Measurements from ENCODE around the gene PDLIM7. TPM values are rescaled to one million over a fixed set of nuclear protein-coding genes. Genes with fewer than 3 reads are reported as not detected.

PDLIM7 gene
- total RNA-seq, 1 donor from 2014 or later = 54.4 TPM

DNA sequence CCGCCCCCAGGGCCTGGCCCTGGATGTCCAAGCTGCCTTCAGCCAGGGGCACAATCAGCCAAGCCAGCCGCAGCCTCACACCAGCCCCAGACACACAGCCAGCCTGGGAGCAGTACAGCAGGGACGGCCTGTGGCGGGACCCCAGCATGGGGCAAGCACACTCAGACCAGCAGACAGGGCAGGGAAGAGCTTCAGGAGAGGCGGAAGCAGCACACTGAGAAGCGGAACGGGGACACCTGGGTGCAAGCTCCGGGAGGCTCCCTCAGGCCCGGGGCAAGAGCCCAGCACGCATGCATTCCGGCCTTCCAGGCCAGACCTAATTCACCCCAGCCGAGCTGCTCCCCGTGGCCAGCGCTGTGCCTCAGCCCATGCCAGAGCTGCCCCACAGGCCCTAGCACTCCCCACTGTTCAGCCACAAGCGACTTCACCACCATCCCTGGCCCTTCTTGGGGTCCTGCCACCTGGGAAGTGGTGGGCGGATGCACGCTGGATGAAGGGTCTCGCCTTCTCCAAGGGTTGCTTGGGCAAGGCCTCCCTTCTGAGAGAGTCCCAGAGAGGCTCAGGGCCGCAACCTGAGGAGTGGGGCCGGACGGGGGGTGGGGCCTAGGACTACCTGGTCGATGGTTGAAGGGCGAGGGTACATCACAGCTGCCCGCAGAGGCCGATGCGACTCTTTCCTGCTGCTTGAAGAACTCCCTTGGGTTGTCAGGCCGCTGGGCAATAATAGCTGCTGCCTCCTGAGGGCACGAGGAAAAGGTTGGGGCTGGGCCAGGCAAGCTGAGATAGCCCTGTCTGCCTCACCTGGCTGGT, 37.4 kb downstream of the PDLIM7 start:
- no peak for DNase-seq
- peaks cover 4% of the 10 kb centered on the region for H3K9me3 ChIP-seq (replicated peaks)
- peaks cover 29% of the 10 kb centered on the region for H3K36me3 ChIP-seq
- intact Hi-C loops (cut with micrococcal nuclease) = loop anchor here (10.0 kb wide), 1 partner anchor 145 kb away; the partner anchor contains the start of gene MXD3
- no peak overlapping the region for H3K27ac ChIP-seq (replicated peaks)
- no peak overlapping the region for H3K4me3 ChIP-seq
- H3K4me1 ChIP-seq = peaks cover 52% of the 10 kb centered on the region
- peaks cover 27% of the 10 kb centered on the region for H3K27me3 ChIP-seq (ENCODE audit: low read depth)
- TF ChIP-seq, protein P1, sequence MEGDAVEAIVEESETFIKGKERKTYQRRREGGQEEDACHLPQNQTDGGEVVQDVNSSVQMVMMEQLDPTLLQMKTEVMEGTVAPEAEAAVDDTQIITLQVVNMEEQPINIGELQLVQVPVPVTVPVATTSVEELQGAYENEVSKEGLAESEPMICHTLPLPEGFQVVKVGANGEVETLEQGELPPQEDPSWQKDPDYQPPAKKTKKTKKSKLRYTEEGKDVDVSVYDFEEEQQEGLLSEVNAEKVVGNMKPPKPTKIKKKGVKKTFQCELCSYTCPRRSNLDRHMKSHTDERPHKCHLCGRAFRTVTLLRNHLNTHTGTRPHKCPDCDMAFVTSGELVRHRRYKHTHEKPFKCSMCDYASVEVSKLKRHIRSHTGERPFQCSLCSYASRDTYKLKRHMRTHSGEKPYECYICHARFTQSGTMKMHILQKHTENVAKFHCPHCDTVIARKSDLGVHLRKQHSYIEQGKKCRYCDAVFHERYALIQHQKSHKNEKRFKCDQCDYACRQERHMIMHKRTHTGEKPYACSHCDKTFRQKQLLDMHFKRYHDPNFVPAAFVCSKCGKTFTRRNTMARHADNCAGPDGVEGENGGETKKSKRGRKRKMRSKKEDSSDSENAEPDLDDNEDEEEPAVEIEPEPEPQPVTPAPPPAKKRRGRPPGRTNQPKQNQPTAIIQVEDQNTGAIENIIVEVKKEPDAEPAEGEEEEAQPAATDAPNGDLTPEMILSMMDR (IDR thresholded peaks at IDR 0.05; ENCODE audit: borderline replicate concordance) = no peak

DNA sequence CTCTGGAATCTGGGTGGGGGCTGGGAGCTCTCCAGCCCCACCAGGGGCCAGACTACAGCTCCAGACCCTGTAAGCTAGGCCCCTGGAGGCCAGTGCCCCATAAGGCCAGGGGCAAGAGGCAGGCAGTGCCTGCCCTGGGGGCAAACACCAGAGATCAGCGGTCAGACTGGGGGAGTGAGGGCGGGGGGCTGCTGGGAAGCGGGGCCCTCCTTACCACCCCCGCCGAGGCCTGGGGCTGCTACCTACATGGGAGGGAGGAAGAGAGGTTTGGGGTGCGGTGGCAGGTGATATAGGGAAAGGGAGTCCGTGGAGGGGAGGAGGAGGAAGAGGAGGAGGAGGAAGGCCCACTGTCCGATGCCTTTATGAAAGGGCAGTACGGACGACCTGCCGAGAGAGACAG, 38.0 kb downstream of the PDLIM7 start:
- TF ChIP-seq, protein P1 (IDR thresholded peaks at IDR 0.05; ENCODE audit: borderline replicate concordance) = no peak
- H3K27ac ChIP-seq (replicated peaks) = no peak overlapping the region

DNA sequence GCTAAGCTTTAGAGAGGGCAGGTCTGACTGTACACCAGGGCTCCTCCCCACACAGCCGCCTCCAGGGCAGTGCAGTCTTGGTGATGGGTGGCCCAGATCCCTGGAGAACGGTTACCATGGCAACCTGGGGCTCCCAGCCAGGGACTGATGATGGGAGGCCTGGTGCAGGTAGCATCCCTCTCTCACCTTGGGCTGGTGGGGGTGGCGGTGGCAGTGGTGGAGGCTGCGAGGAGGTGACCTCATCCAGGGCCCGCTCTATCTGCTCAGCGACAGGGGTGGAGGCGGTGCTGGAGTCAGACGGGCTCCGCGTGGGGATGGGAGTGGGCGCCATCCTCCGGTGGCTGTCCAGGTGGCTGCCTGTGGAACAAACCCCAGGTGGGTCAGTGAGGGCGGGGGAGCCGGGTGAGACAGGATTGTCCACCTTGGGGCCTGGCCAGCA, 38.5 kb downstream of the PDLIM7 start:
- no peak overlapping the region for H3K4me3 ChIP-seq
- DNase-seq = no peak
- intact Hi-C loops (cut with micrococcal nuclease) = loop anchor here (10.0 kb wide), 1 partner anchor 144 kb away; the partner anchor contains the start of gene MXD3
- no peak overlapping the region for H3K27ac ChIP-seq (replicated peaks)
- no peaks in the 10 kb centered on the region for H3K9me3 ChIP-seq (replicated peaks)
- peaks cover 26% of the 10 kb centered on the region for H3K36me3 ChIP-seq
- H3K4me1 ChIP-seq = peaks cover 60% of the 10 kb centered on the region
- H3K27me3 ChIP-seq (ENCODE audit: low read depth) = peaks cover 16% of the 10 kb centered on the region
- TF ChIP-seq, protein P1 (IDR thresholded peaks at IDR 0.05; ENCODE audit: borderline replicate concordance) = no peak

More for the DNA sequence above, 38.0 kb downstream of the PDLIM7 start:
- Histone ChIP-seq H3K27me3 (ENCODE audit: low read depth) (peaks cover 20% of the 10 kb centered on the region), H3K9me3 (replicated peaks) (no peaks in the 10 kb centered on the region), H3K36me3 (peaks cover 26% of the 10 kb centered on the region), H3K4me1 (peaks cover 56% of the 10 kb centered on the region), H3K4me3 (no peak overlapping the region)
- no peak for DNase-seq
- intact Hi-C loops (cut with micrococcal nuclease) = loop anchor here (10.0 kb wide), 1 partner anchor 145 kb away; the partner anchor contains the start of gene MXD3

DNA sequence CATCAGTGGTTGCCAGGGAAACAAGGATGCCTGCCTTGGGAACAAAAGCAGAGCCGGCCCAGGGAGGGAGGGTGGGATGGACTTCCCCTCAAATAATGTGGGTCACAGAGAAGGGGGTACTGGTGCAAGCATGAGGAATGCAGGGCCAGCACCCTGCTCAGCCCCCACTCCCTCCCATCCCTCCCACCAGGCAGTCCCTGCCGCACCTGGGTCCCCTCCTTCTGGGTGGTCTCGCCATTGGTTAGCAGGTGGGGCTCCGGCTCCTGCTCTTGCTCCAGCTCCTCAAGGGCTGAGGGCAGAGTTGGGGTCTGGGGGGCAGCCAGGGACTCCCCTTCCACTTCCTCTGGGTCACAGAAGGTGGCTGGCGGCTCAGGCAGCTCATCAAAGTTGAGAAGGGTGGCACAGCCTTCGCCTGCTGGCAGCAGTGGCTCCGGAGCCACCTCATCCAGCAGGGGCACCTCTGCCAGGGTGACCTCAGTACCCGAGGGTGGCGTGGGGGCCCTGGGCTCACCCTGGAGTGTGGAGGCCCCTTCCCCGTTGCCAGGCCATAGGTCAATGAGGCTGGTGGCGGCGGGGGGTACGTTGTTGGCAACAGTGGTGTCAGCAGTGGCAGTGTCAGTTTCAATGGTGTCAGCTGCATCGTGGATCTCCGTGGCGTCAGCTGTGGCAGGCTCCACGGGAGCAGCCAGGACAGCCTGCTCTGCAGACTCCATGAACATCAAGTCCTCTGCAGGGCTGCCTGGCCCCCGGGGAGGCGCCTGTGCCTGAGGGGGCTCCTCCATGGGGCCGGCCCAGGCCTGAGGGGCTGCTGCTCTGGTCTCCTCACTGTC, 39.3 kb downstream of the PDLIM7 start:
- Histone ChIP-seq H3K9me3 (replicated peaks) (no peaks in the 10 kb centered on the region), H3K4me1 (peaks cover 63% of the 10 kb centered on the region), H3K27ac (replicated peaks) (peak overlapping the region; percentile 36), H3K4me3 (no peak overlapping the region), H3K27me3 (ENCODE audit: low read depth) (peaks cover 12% of the 10 kb centered on the region), H3K36me3 (peaks cover 26% of the 10 kb centered on the region)
- TF ChIP-seq, protein P1 (IDR thresholded peaks at IDR 0.05; ENCODE audit: borderline replicate concordance) = no peak
- DNase-seq = no peak
- intact Hi-C loops (cut with micrococcal nuclease) = loop anchor here (10.0 kb wide), 1 partner anchor 143 kb away; the partner anchor contains the start of gene MXD3

Measured in left ventricle myocardium inferior (tissue), 1 donor.